Chondrocyte (in vitro differentiated cells): ENCODE measurements around the gene SEC23A. TPM values are rescaled to one million over a fixed set of nuclear protein-coding genes. Genes with fewer than 3 reads are reported as not detected.
"Not testable (repeated sequence)": the region's sequence is repeated elsewhere in the genome, so short reads cannot be mapped to it uniquely, and the experiment has no call there.

Source experiments
- DNase-seq: peaks from one replicate; pipeline ENCODE4 v3.0.0; 2021; ENCODE audit warnings: mixed read lengths, low spot score
- H3K27ac Mint-ChIP-seq: one replicate; pipeline ENCODE4 v1.8.0; 2021; ENCODE audit warnings: mild to moderate bottlenecking, moderate library complexity, mixed read lengths; ENCODE audit not compliant: unreplicated experiment
- H3K27me3 Mint-ChIP-seq: 2 replicates; pipeline ENCODE4 v1.8.0; 2021; ENCODE audit warnings: low read depth, mixed read lengths
- H3K36me3 Mint-ChIP-seq: 2 replicates; pipeline ENCODE4 v1.8.0; 2021; ENCODE audit warnings: low read depth, mixed read lengths
- H3K4me1 Mint-ChIP-seq: 2 replicates; pipeline ENCODE4 v1.8.0; 2021; ENCODE audit warnings: low read depth, mild to moderate bottlenecking, mixed read lengths
- H3K4me3 Mint-ChIP-seq: one replicate; pipeline ENCODE4 v1.8.0; 2021; ENCODE audit warnings: mild to moderate bottlenecking, moderate library complexity, mixed read lengths; ENCODE audit not compliant: unreplicated experiment
- H3K9me3 Mint-ChIP-seq: 2 replicates; pipeline ENCODE4 v1.8.0; 2021; ENCODE audit warnings: low read depth, mixed read lengths
- CTCF ChIP-seq: fragments of 200-600 bp; sonication (generic); IDR thresholded peaks from 2 replicates; pipeline ENCODE4 v1.5.0; 2021; ENCODE audit warnings: antibody characterized with exemption, mild to moderate bottlenecking, moderate library complexity
- total RNA-seq: library from RNA; stranded (reverse); gene quantifications from 3 replicates; pipeline ENCODE4 v1.2.1, GENCODE V29; 2021

The SEC23A gene
- total RNA-seq, 1 donor from 2014 or later: 244 TPM

- TF ChIP-seq CTCF: no peak
- H3K27me3 Mint-ChIP-seq: no peaks in the 10 kb centered on the region
- H3K27ac Mint-ChIP-seq: no peak overlapping the region
- peaks cover 5% of the 10 kb centered on the region for H3K9me3 Mint-ChIP-seq
- peaks cover 40% of the 10 kb centered on the region for H3K36me3 Mint-ChIP-seq
- no peak for DNase-seq
- H3K4me3 Mint-ChIP-seq: no peak overlapping the region
- peaks cover 6% of the 10 kb centered on the region for H3K4me1 Mint-ChIP-seq
Measured at GRCh38 chr14:39055786-39056474, 47.1 kb downstream of the SEC23A start.

- H3K9me3 Mint-ChIP-seq, H3K4me3 Mint-ChIP-seq, H3K27ac Mint-ChIP-seq, H3K27me3 Mint-ChIP-seq, H3K4me1 Mint-ChIP-seq, DNase-seq: not testable (repeated sequence)
- peaks cover 39% of the 10 kb centered on the region for H3K36me3 Mint-ChIP-seq
Measured at GRCh38 chr14:39052869-39053454, 50.1 kb downstream of the SEC23A start.

- Mint-ChIP-seq H3K36me3 (peaks cover 51% of the 10 kb centered on the region), H3K9me3 (no peaks in the 10 kb centered on the region), H3K4me1 (peaks cover 2% of the 10 kb centered on the region), H3K27ac (peak overlapping the region; percentile 2), H3K27me3 (no peaks in the 10 kb centered on the region), H3K4me3 (no peak overlapping the region)
- DNase-seq: no peak
- no peak for TF ChIP-seq CTCF
Measured at GRCh38 chr14:39050389-39050788, 52.6 kb downstream of the SEC23A start.

- H3K27me3 Mint-ChIP-seq, DNase-seq, H3K9me3 Mint-ChIP-seq, H3K4me1 Mint-ChIP-seq, H3K27ac Mint-ChIP-seq, H3K4me3 Mint-ChIP-seq: not testable (repeated sequence)
- peaks cover 41% of the 10 kb centered on the region for H3K36me3 Mint-ChIP-seq
Measured at GRCh38 chr14:39045889-39046288, 57.1 kb downstream of the SEC23A start.

- H3K36me3 Mint-ChIP-seq: peaks cover 49% of the 10 kb centered on the region
- H3K4me1 Mint-ChIP-seq: no peaks in the 10 kb centered on the region
- no peaks in the 10 kb centered on the region for H3K9me3 Mint-ChIP-seq
- H3K27me3 Mint-ChIP-seq: no peaks in the 10 kb centered on the region
- H3K27ac Mint-ChIP-seq: no peak overlapping the region
- no peak overlapping the region for H3K4me3 Mint-ChIP-seq
- no peak for TF ChIP-seq CTCF
- DNase-seq: no peak
Measured at GRCh38 chr14:39043352-39043943, 59.6 kb downstream of the SEC23A start.

GRCh38 chr14:39040529-39040928, 62.5 kb downstream of the SEC23A start:
- H3K9me3 Mint-ChIP-seq: no peaks in the 10 kb centered on the region
- no peaks in the 10 kb centered on the region for H3K27me3 Mint-ChIP-seq
- peaks cover 27% of the 10 kb centered on the region for H3K36me3 Mint-ChIP-seq
- H3K4me3 Mint-ChIP-seq: no peak overlapping the region
- no peaks in the 10 kb centered on the region for H3K4me1 Mint-ChIP-seq
- H3K27ac Mint-ChIP-seq: no peak overlapping the region
- DNase-seq: no peak
- TF ChIP-seq CTCF: no peak
